GM12891 (cell line): ENCODE measurements around the gene ZNF341.

Source experiments
- POLR2A ChIP-seq: IDR thresholded peaks from 2 replicates; pipeline ENCODE4 v1.6.1; 2011; ENCODE audit warnings: low read depth, low read length, control low read depth
- POLR2AphosphoS5 ChIP-seq: IDR thresholded peaks from 2 replicates; pipeline ENCODE4 v1.6.1; 2011; ENCODE audit warnings: low read depth, low read length, control low read depth
- SPI1 ChIP-seq: IDR thresholded peaks from 2 replicates; pipeline ENCODE4 v1.6.1; 2011; ENCODE audit warnings: low read depth, low read length, control low read depth
- TAF1 ChIP-seq: IDR thresholded peaks from 2 replicates; pipeline ENCODE4 v1.6.1; 2011; ENCODE audit warnings: low read depth, low read length, control low read depth

DNA sequence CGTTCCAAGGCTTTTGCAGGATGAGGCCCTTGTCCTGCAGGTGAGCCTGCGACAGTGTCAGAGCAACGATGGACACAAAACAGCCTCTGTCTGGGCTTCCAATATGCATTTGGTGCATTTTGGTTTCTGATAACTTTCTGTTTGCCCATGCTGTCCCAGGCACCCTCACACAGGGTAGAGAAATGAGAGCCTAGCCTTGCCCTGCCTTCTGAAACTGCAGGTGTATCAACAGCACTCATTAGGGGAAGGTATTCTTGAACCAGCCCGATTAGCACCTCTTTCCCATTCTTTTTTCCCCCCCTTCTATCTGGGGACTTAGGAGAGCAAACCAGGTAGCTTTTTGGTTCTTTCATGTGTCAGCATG is 109.6 kb downstream of the ZNF341 start:
- TF ChIP-seq POLR2AphosphoS5 (no peak), POLR2A (no peak), TAF1 (no peak), SPI1 (no peak)
